Stomach (tissue), 9 donors: ENCODE data around the gene ODF2. TPM values are rescaled to one million over a fixed set of nuclear protein-coding genes. Genes with fewer than 3 reads are reported as not detected.

Experiments used
- DNase-seq, 2 donors: peaks; one replicate each; pipeline versions ENCODE4 v3.0.0 to v3.0.0-alpha.2; 2013 to 2019
- H3K27ac ChIP-seq, 5 donors: fragments of 200-600 bp in 4 of 5; sonication (generic) in 4 of 5; one replicate each; pipeline ENCODE4 v1.5.1; 2013 to 2019; ENCODE audit warnings: mild to moderate bottlenecking in 1 of 5, moderate library complexity in 1 of 5
- H3K27me3 ChIP-seq, 3 donors: fragments of 200-600 bp; sonication (generic); one replicate each; pipeline ENCODE4 v1.5.1; 2017 to 2019; ENCODE audit warnings: mixed run types in 1 of 3
- H3K36me3 ChIP-seq, 4 donors: fragments of 200-600 bp; sonication (generic); 1 replicate in 3 of 4; 2 replicates in 1 of 4; pipeline ENCODE4 v1.5.1; 2016 to 2019
- H3K4me1 ChIP-seq, 4 donors: fragments of 200-600 bp; sonication (generic); one replicate each; pipeline ENCODE4 v1.5.1; 2016 to 2019
- H3K4me3 ChIP-seq, 4 donors: fragments of 200-600 bp; sonication (generic) in 3 of 4; one replicate each; pipeline ENCODE4 v1.5.1; 2016 to 2019; ENCODE audit warnings: mild to moderate bottlenecking in 1 of 4
- H3K9me3 ChIP-seq, 4 donors: fragments of 200-600 bp; sonication (generic); one replicate each; pipeline ENCODE4 v1.5.1; 2016 to 2019
- EP300 ChIP-seq: sonication (generic); formaldehyde crosslinking; IDR thresholded peaks from one replicate; pipeline ENCODE4 v1.6.1; 2017; ENCODE audit warnings: antibody characterized with exemption
- POLR2A ChIP-seq, 4 donors: fragments of 450-650 bp; IDR thresholded peaks; one replicate each; pipeline ENCODE4 v1.6.1; 2016; ENCODE audit warnings: antibody characterized with exemption in 4 of 4, control low read depth in 2 of 4, mild to moderate bottlenecking in 1 of 4, moderate library complexity in 1 of 4
- POLR2AphosphoS5 ChIP-seq, 3 donors: sonication (generic); formaldehyde crosslinking; IDR thresholded peaks; one replicate each; pipeline ENCODE4 v1.6.1; 2016; ENCODE audit warnings: antibody characterized with exemption in 3 of 3
- WGBS, 5 donors: extraction: QIAGEN DNeasy Blood & Tissue Kit in 3 of 5; methylation state at CpG; one replicate each; pipeline versions ENCODE4 v1.1.5 to v1.1.7; 2013 to 2018; 5-methylcytosine and 5-hydroxymethylcytosine counted together
- intact Hi-C: fragments of 100-400 bp; cut with DNase I; formaldehyde crosslinking; loops from one replicate; pipeline ENCODE4 v1.15.1; 2023; ENCODE audit warnings: low total_unique reads
- polyA plus RNA-seq, 3 donors: library from polyadenylated mRNA; stranded (reverse); fragments of 200-250 nt; gene quantifications; one replicate each; pipeline ENCODE4 v1.2.3, GENCODE V29; 2013
- total RNA-seq, 5 donors: library from RNA; depleted of rRNA; stranded (reverse); fragments of >200 nt; gene quantifications; one replicate each; pipeline versions ENCODE4 v1.1.0 to v1.2.3, GENCODE V29; 2014 to 2016
- TF ChIP-seq, protein P1 (sequence below), 7 experiments: fragments of 450-650 bp in 4 of 7; fragments of 200-600 bp in 3 of 7; sonication (generic) in 3 of 7; IDR thresholded peaks; one replicate each; pipeline ENCODE4 v1.5.1; 2016 to 2019; ENCODE audit warnings: antibody characterized with exemption in 7 of 7, control low read depth in 2 of 7, mild to moderate bottlenecking in 1 of 7
- donor health status: healthy with polysubstance abuse.
- donor health status: Bipolar disorder and iron deficiency.
- donor health status: healthy.

Gene ODF2
- total and polyA plus RNA-seq, 8 donors = 7.2 to 42.4 (median 15.4) TPM

DNA sequence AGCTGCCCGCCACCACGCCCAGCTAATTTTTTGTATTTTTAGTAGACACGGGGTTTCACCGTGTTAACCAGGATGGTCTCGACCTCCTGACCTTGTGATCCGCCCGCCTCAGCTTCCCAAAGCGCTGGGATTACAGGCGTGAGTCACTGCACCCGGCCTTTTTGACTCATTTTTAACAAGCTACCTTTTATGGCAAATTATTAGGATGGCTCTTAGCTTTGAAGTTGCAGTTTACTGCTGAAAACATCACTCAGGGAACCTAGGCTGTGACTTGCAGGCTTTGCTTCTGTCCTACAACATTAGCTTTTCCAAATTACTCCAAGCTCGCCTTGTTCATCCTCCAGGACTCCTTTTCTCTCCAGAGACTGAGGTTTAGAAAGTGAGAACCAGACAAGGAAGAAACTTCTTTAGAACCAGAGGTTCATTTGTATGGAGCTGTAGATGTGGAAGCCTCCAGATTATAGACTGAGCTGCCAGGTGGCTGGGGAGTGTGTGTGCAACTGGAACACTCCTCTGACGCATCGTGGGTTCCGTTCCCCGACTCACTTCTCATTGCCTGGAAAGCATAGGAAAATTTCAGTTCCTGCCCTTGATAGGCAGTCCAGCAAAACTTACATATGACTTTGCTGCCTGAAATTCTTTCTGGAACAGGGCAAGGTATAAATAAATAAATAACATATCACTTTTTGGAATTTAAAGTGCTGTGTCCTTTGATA lies 72.8 kb downstream of the ODF2 start:
- H3K27me3 ChIP-seq = no peaks in the 10 kb centered on the region
- H3K36me3 ChIP-seq = peaks cover 73 to 100% (median 100%) of the 10 kb centered on the region in 4 donors
- DNase-seq = no peak
- intact Hi-C loops = no loop called here
- no peak overlapping the region for H3K4me3 ChIP-seq
- H3K9me3 ChIP-seq = no peaks in the 10 kb centered on the region
- WGBS, 5 donors = 86 to 93% (median 91%) methylated on average over 15 of the region's 15 CpGs
- TF ChIP-seq POLR2A (IDR thresholded peaks at IDR 0.05) (no peak), EP300 (no peak), POLR2AphosphoS5 (IDR thresholded peaks at IDR 0.05) (no peak)
- TF ChIP-seq, protein P1, sequence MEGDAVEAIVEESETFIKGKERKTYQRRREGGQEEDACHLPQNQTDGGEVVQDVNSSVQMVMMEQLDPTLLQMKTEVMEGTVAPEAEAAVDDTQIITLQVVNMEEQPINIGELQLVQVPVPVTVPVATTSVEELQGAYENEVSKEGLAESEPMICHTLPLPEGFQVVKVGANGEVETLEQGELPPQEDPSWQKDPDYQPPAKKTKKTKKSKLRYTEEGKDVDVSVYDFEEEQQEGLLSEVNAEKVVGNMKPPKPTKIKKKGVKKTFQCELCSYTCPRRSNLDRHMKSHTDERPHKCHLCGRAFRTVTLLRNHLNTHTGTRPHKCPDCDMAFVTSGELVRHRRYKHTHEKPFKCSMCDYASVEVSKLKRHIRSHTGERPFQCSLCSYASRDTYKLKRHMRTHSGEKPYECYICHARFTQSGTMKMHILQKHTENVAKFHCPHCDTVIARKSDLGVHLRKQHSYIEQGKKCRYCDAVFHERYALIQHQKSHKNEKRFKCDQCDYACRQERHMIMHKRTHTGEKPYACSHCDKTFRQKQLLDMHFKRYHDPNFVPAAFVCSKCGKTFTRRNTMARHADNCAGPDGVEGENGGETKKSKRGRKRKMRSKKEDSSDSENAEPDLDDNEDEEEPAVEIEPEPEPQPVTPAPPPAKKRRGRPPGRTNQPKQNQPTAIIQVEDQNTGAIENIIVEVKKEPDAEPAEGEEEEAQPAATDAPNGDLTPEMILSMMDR (IDR thresholded peaks at IDR 0.05) = no peak
- peaks cover 0 to 2% (median under 1%) of the 10 kb centered on the region in 4 donors for H3K4me1 ChIP-seq
- H3K27ac ChIP-seq = no peak overlapping the region

DNA sequence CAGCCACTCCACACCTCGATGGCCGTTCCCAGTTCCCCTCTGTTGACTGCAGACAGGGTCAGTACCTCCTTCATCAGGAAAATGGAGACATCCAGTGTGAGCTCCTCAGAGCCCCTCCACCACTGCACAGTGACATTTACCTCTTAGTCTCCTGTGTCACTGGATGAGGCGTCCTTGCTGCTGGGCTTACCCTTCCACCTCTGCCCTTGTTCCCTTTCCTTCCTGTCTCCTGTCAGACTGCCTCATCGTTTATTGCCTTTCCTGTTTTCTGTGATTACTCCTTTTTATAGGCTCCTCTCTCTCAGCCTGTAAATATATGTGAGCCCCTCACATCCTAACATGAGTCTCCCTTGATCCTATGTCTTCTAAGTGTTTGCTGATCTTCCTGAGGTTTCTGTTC lies 73.4 kb downstream of the ODF2 start:
- no peak for DNase-seq
- WGBS, 5 donors = 78 to 88% (median 81%) methylated on average over 4 of the region's 4 CpGs
- no peaks in the 10 kb centered on the region for H3K27me3 ChIP-seq

DNA sequence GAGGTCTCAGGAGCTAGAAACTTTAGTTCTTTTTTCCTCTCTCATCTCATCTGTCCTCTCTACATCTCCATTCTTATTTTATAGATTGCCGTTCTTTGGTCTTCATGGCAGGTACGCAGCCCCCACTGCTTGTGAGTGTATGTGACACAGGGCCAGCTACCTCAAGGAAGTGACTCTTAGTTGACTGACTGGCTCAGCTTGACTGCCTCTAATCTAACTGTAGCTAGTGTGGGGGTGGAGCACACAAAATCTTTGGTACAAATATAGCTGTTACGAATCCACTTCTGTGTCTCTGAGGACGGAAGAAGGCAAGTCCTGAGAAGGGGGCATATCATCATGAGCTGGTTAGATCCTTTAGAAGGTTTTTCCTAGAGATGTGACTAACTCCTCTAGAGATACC lies 76.8 kb downstream of the ODF2 start:
- Histone ChIP-seq H3K4me1 (no peaks in the 10 kb centered on the region), H3K9me3 (no peaks in the 10 kb centered on the region), H3K27ac (no peak overlapping the region), H3K36me3 (peaks cover 64 to 100% (median 100%) of the 10 kb centered on the region in 4 donors), H3K4me3 (no peak overlapping the region), H3K27me3 (no peaks in the 10 kb centered on the region)
- intact Hi-C loops = no loop called here
- no peak for DNase-seq
- 89 to 99% (median 95%) methylated on average over 4 of the region's 4 CpGs for WGBS, 5 donors
- TF ChIP-seq POLR2AphosphoS5 (IDR thresholded peaks at IDR 0.05) = no peak
- no peak for TF ChIP-seq POLR2A (IDR thresholded peaks at IDR 0.05)
- TF ChIP-seq EP300 = no peak
- TF ChIP-seq, protein P1 (IDR thresholded peaks at IDR 0.05) = no peak

More for the DNA sequence above, 73.4 kb downstream of the ODF2 start:
- TF ChIP-seq, protein P1 (IDR thresholded peaks at IDR 0.05) = no peak
- TF ChIP-seq POLR2AphosphoS5 (IDR thresholded peaks at IDR 0.05) (no peak), POLR2A (IDR thresholded peaks at IDR 0.05) (no peak), EP300 (no peak)
- H3K36me3 ChIP-seq = peaks cover 74 to 100% (median 100%) of the 10 kb centered on the region in 4 donors
- no peak overlapping the region for H3K4me3 ChIP-seq
- intact Hi-C loops = no loop called here
- no peaks in the 10 kb centered on the region for H3K9me3 ChIP-seq
- H3K27ac ChIP-seq = no peak overlapping the region
- H3K4me1 ChIP-seq = no peaks in the 10 kb centered on the region

DNA sequence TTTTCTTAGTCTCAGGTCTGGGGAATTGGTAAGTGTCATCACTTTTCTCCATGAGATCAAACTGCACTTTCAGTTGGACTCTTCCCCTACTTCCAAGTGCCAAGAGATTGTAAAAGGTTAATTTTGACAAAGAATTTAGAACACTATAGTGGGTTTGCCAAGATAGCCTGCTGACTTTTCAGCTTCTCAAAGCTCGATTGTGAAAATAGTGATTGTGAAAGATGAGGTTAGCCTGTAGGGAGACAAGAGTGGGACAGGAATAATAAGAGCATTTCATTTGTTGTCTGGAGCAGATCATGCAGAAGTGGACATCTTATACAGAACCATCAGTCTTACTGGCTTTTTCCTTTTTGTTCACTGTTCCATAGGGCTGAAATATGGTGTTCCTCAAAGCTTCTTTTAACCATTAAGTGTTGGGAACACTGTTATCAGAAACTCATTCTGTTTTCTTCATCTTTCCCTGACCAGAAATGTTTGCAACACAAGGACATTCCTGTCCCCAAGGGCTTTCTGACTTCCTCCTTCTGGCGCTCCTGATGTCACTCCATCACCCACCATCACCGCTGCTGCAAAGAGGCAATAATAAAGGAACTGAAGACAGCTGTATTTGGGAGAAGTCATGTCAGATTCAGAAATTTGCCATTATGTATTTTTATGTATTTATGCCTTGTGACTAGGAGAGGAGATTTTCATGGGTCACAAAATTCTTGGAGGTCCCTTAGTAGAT lies 85.0 kb downstream of the ODF2 start:
- WGBS, 5 donors = 75 to 83% (median 81%) methylated on average over 3 of the region's 3 CpGs
- H3K27me3 ChIP-seq = no peaks in the 10 kb centered on the region
- DNase-seq = no peak
- H3K36me3 ChIP-seq = peaks cover 52 to 82% (median 79%) of the 10 kb centered on the region in 4 donors
- no peak overlapping the region for H3K27ac ChIP-seq
- no peak overlapping the region for H3K4me3 ChIP-seq
- no peaks in the 10 kb centered on the region for H3K9me3 ChIP-seq
- intact Hi-C loops = no loop called here
- no peaks in the 10 kb centered on the region for H3K4me1 ChIP-seq
- TF ChIP-seq, protein P1 (IDR thresholded peaks at IDR 0.05) = no peak
- no peak for TF ChIP-seq POLR2AphosphoS5 (IDR thresholded peaks at IDR 0.05)
- no peak for TF ChIP-seq POLR2A (IDR thresholded peaks at IDR 0.05)
- TF ChIP-seq EP300 = no peak
